C1 segment of cervical spinal cord (tissue), 14 donors: ENCODE measurements around the gene CANT1.
A peak's percentile ranks its signal among the peaks of the same experiment; 100 is the strongest.
"Not testable (repeated sequence)": the region's sequence is repeated elsewhere in the genome, so short reads cannot be mapped to it uniquely, and the experiment has no call there.

Experiments used
- DNase-seq, 14 donors: peaks; one replicate each; lab custom pipeline; 2025; lab: John Stamatoyannopoulos, UW

CANT1 gene

GRCh38 chr17:78961571-78961970 lies 48.0 kb downstream of the CANT1 start:
- DNase-seq, result no peak

- peak in 1 of 14 donors; percentile 14 for DNase-seq
These were observed 48.6 kb downstream of the CANT1 start for GRCh38 chr17:78960928-78961327.

- no peak for DNase-seq
These were observed 49.8 kb downstream of the CANT1 start for GRCh38 chr17:78959803-78960202.

- no peak for DNase-seq
These were observed 50.9 kb downstream of the CANT1 start for GRCh38 chr17:78958641-78959127.

- peak in 1 of 14 donors; percentile 37 for DNase-seq
These were observed 52.4 kb downstream of the CANT1 start for GRCh38 chr17:78957128-78957527.

- no peak for DNase-seq
These were observed 53.3 kb downstream of the CANT1 start for GRCh38 chr17:78956254-78956653.

GRCh38 chr17:78954684-78955083 lies 54.9 kb downstream of the CANT1 start:
- DNase-seq, result no peak

- peak in 1 of 14 donors; percentile 15 for DNase-seq
These were observed 55.9 kb downstream of the CANT1 start for GRCh38 chr17:78953356-78954350.

GRCh38 chr17:78952706-78953105 lies 56.9 kb downstream of the CANT1 start:
- DNase-seq, result no peak

- DNase-seq, result no peak
These were observed 57.5 kb downstream of the CANT1 start for GRCh38 chr17:78951967-78952551.

- no peak for DNase-seq
These were observed 58.7 kb downstream of the CANT1 start for GRCh38 chr17:78950870-78951269.

GRCh38 chr17:78947235-78948149 lies 62.1 kb downstream of the CANT1 start:
- no peak for DNase-seq

- no peak for DNase-seq
These were observed 62.9 kb downstream of the CANT1 start for GRCh38 chr17:78946631-78947030.

GRCh38 chr17:78946131-78946530 lies 63.4 kb downstream of the CANT1 start:
- DNase-seq, result no peak

- DNase-seq, result not testable (repeated sequence)
These were observed 64.1 kb downstream of the CANT1 start for GRCh38 chr17:78945455-78945854.

GRCh38 chr17:78944956-78945355 lies 64.6 kb downstream of the CANT1 start:
- DNase-seq, result no peak

- DNase-seq, result no peak
These were observed 65.5 kb downstream of the CANT1 start for GRCh38 chr17:78944026-78944425.
